ENCODE data around the gene DSN1.

DNA sequence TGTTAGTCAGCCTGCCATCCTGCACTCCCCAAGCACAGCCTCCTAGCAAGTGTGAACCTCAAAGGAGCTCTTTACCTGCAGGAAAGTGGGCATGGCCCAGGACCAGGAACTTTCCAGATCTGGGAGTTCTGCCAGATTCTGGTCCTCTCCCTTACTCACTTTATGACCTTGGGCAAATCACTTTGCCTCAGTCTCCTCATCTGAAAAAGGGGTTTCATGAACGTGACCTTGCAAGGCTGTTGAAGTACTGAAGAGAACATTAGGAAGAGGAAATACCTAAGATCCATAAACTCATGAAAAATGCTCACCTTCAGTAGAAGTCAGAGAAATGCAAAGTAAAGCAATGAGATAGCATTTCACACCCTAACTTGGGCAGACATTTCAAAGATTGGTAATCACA, 26.8 kb upstream of the DSN1 start:
- TF ChIP-seq, protein P1, sequence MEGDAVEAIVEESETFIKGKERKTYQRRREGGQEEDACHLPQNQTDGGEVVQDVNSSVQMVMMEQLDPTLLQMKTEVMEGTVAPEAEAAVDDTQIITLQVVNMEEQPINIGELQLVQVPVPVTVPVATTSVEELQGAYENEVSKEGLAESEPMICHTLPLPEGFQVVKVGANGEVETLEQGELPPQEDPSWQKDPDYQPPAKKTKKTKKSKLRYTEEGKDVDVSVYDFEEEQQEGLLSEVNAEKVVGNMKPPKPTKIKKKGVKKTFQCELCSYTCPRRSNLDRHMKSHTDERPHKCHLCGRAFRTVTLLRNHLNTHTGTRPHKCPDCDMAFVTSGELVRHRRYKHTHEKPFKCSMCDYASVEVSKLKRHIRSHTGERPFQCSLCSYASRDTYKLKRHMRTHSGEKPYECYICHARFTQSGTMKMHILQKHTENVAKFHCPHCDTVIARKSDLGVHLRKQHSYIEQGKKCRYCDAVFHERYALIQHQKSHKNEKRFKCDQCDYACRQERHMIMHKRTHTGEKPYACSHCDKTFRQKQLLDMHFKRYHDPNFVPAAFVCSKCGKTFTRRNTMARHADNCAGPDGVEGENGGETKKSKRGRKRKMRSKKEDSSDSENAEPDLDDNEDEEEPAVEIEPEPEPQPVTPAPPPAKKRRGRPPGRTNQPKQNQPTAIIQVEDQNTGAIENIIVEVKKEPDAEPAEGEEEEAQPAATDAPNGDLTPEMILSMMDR (IDR thresholded peaks at IDR 0.05; ENCODE audit: low read length), result no peak
- TF ChIP-seq EZH2 (IDR thresholded peaks at IDR 0.05; ENCODE audit: borderline replicate concordance, low read length), result no peak

Measured in OCI-LY1 (cell line).